ENCODE measurements around the gene CETN3.
"Not testable (repeated sequence)": the region's sequence is repeated elsewhere in the genome, so short reads cannot be mapped to it uniquely, and the experiment has no call there.

The CETN3 gene

GRCh38 chr5:90381213-90381929, 28.2 kb downstream of the CETN3 start:
- no peak for DNase-seq

GRCh38 chr5:90379652-90380051, 29.9 kb downstream of the CETN3 start:
- DNase-seq, result no peak

DNA sequence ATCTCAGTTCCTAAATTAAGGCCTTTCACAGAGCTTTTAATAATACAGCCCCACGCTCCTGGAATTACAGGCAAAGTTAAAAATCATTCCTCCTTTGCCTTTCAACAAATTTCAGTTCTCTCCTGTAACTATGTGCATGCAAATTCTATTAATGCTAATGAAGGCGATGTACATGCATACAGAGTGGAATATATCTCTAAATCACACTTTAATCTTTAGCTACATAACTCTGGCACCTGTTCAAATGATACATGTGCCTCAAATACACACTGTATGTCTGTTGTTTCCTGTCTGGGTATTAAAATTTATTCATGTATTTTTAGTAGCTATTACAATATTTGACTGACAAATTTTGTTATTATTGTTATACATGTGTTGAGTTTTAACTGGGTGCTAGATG, 30.8 kb downstream of the CETN3 start:
- no peak for DNase-seq

DNA sequence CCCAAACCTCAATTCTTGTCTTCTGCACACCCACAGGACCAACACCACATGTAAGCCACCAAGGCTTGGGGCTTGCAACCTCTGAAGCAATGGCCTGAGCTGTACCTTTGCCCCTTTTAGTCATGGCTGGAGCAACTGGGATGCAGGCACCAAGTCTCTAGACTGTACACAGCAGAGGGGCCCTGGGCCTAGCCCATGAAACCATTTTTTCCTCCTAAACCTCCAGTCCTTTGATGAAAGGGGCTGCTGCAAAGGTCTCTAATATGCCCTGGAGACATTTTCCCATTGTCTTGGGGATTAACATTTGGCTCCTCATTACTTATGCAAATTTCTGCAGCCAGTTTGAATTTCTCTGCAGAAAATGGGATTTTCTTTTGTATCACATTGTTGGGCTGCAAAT, 38.3 kb downstream of the CETN3 start:
- not testable (repeated sequence) for DNase-seq

GRCh38 chr5:90368454-90369246, 40.9 kb downstream of the CETN3 start:
- no peak for DNase-seq

- no peak for DNase-seq
Observed at GRCh38 chr5:90367879-90368278, 41.7 kb downstream of the CETN3 start.

DNA sequence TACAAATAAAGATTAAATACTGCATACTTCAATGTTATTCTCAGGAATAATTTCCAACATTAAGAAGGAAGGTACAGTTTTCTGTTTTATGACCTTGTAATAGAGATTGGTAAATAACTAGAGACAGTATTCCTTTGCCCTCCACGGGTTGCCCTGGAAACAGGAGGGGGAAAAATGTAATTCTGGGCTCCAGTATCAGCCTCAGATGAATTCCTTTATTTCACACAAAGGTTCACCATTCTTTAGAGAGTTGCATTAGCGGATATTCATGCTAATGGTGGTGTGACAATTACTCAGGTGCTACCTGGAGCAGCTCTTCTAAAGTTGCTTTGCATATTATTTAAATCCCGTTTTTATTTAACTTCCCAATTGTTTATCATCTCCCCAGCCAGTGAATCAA, 42.6 kb downstream of the CETN3 start:
- no peak for DNase-seq

DNA sequence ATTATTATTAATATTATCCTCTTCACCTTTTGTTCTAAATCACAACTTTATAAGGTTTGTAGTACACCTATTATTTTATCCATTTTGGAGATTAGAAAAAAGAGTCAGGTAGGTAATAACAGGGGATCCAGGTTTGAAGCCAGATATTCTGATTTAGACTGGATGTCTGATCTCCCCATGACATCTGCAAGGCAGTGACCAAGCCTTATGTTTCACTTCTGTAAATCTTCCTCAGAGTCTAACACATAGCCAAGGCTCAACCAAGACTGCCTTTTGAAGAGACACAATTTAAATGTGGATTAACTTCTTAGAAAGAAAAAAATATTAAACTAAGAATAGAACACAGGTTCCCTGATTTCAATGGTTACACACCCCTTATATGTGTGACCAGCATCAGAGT, 44.2 kb downstream of the CETN3 start:
- no peak for DNase-seq

GRCh38 chr5:90359073-90359920, 50.3 kb downstream of the CETN3 start:
- no peak for DNase-seq

DNA sequence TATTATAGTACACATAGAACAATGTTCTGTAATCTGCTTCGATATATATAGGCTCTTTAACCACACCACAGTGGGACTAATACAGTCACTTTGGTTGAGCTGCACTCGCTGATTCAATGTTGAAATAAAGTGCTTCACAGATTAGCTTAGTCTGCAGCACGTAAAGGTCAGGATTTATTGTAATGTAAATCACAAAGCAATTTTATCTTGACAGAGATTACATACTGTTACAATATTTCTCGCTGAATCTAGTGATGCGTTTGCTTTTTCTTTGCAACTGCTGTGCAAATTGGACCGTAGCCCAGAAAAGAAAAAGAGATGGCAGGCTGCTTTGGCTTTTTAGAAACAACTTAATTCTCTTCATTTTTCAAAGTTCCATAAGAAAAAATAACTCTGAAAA, 52.9 kb downstream of the CETN3 start:
- no peak for DNase-seq

GRCh38 chr5:90356176-90356575, 53.4 kb downstream of the CETN3 start:
- DNase-seq, result no peak

DNA sequence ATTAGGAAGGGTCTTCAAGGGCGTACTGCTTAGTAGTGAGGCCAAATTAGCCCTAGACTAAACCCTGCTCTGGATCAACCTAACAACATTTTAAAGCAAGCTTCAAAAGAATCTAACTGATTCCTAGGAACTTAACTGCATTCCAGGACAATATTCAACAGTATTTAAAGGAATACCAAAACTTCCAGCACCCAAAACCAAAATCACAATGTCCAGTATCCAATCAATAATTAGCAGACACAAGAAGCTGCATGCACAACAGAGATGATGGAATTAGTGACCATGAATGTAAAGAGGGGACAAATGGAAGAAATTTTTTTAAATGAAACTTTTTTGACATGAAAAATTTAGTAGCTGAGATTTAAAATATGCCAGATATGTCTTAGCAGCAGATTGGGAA, 53.9 kb downstream of the CETN3 start:
- no peak for DNase-seq

- no peak for DNase-seq
Observed at GRCh38 chr5:90353254-90353653, 56.3 kb downstream of the CETN3 start.

DNA sequence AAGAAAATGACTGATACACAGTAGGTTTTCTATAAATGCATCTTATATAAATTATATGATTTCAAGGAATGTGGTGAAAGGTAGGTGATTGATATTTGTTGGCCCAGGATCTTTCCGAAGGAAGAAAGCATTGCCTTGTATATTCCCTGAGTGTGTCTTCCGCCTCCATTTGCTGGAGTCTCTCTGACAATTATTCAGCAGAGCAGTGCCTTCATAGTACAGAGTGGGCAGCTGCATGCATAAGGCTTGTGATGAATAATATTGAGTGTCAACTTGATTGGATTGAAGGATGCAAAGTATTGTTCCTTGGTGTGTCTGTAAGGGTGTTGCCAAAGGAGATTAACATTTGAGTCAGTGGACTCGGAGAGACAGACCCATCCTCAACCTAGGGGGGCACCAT, 58.5 kb downstream of the CETN3 start:
- DNase-seq, result no peak

- DNase-seq, result no peak
Observed at GRCh38 chr5:90347462-90347861, 62.1 kb downstream of the CETN3 start.

- DNase-seq, result no peak
Observed at GRCh38 chr5:90345684-90346083, 63.9 kb downstream of the CETN3 start.

DNA sequence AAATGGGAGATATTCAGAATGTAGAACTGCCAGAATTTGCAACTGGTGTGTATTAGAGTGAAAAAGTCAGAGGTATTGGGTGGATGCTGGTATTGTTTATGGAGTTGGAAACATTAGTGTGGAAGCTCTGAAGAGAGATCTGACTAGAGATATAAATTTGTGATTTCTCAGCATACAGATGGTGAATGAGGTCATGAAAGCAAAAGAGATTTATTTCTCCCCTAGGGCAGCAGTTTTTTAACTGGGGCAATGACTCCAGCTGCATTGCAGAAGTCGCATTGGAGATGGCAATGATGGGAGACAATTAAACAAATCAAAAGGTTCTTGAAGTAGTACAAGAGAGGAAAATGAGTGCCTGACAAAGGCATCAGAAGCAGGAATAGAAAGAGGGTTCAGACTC, 64.9 kb downstream of the CETN3 start:
- DNase-seq, result no peak

DNA sequence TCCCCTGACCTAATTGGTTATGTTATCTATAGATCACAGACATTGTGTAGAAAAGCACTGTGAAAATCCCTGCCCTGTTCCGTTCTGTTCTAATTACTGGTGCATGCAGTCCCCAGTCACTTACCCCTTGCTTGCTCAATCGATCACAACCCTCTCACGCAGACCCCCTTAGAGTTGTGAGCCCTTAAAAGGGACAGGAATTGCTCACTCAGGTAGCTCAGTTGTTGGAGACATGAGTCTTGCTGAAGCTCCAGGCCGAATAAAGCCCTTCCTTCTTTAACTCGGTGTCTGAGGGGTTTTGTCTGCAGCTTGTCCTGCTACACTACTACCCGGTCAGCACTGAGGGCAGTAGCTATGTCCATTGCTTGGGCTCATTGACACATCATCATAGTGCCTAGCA, 65.8 kb downstream of the CETN3 start:
- not testable (repeated sequence) for DNase-seq

DNA sequence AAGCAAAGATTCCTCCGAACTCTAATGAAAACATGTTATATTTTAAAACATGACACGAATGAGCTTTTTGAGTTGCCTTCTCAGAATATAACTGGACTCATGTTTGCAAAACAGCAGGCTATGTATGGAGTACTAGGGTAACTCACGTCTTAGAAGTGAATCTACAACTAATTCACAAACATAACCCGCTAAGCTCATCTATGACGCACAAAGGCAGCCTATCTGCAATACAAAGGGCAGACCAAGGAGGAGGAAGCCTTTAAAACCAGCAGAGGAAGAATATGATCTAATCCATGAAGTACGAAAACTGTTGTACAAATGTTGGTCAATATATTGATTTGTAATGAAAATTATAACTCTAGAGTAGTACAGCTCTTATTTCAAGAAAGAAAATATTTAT, 67.0 kb downstream of the CETN3 start:
- DNase-seq, result no peak

All from NCI-H1092 (cell line).